WERI-Rb-1 (cell line): ENCODE measurements around the gene NUPR2.
"Not testable (repeated sequence)": the region's sequence is repeated elsewhere in the genome, so short reads cannot be mapped to it uniquely, and the experiment has no call there.

Experiments
- DNase-seq: peaks from one replicate; pipeline ENCODE4 v3.0.0-alpha.2; 2020
- H3K27ac ChIP-seq: fragments of 250-450 bp; sonication (Bioruptor Pico); 2 replicates; pipeline ENCODE4 v1.5.1; 2020; ENCODE audit warnings: mild to moderate bottlenecking, moderate library complexity
- H3K27me3 ChIP-seq: fragments of 250-450 bp; sonication (Bioruptor Pico); 2 replicates; pipeline ENCODE4 v1.5.1; 2021; ENCODE audit warnings: mild to moderate bottlenecking, low read depth, moderate library complexity; ENCODE audit not compliant: insufficient read depth, severe bottlenecking
- H3K36me3 ChIP-seq: fragments of 250-450 bp; sonication (Bioruptor Pico); 2 replicates; pipeline ENCODE4 v1.5.1; 2020; ENCODE audit warnings: mild to moderate bottlenecking, moderate library complexity
- H3K4me3 ChIP-seq: 2 replicates; pipeline ENCODE4 v1.5.1; 2011; ENCODE audit warnings: low read depth, mild to moderate bottlenecking, control low read depth, low read length
- H3K9me3 ChIP-seq: fragments of 250-450 bp; sonication (Bioruptor Pico); 2 replicates; pipeline ENCODE4 v1.5.1; 2021; ENCODE audit warnings: mild to moderate bottlenecking, moderate library complexity; ENCODE audit not compliant: severe bottlenecking
- CTCF ChIP-seq: IDR thresholded peaks from 2 replicates; pipeline ENCODE4 v1.5.1; 2011; ENCODE audit warnings: low read depth, mild to moderate bottlenecking, control low read depth, inconsistent platforms, low read length

The NUPR2 gene

GRCh38 chr7:56099653-56100052 is 16.6 kb downstream of the NUPR2 start:
- H3K36me3 ChIP-seq, result peaks cover 59% of the 10 kb centered on the region
- no peak overlapping the region for H3K27ac ChIP-seq
- no peak for DNase-seq
- no peak for TF ChIP-seq CTCF
- H3K4me3 ChIP-seq, result no peak overlapping the region
- H3K9me3 ChIP-seq, result no peaks in the 10 kb centered on the region
- H3K27me3 ChIP-seq, result no peaks in the 10 kb centered on the region

- DNase-seq, H3K4me3 ChIP-seq, H3K27ac ChIP-seq, H3K9me3 ChIP-seq, H3K27me3 ChIP-seq: not testable (repeated sequence)
- peaks cover 46% of the 10 kb centered on the region for H3K36me3 ChIP-seq
These were observed 17.8 kb downstream of the NUPR2 start for GRCh38 chr7:56098187-56099008.

- TF ChIP-seq CTCF, result no peak
- Histone ChIP-seq H3K27me3 (no peaks in the 10 kb centered on the region), H3K27ac (no peak overlapping the region), H3K9me3 (no peaks in the 10 kb centered on the region), H3K4me3 (no peak overlapping the region), H3K36me3 (peaks cover 39% of the 10 kb centered on the region)
- no peak for DNase-seq
These were observed 18.5 kb downstream of the NUPR2 start for GRCh38 chr7:56097700-56098099.

GRCh38 chr7:56092789-56093531 is 23.3 kb downstream of the NUPR2 start, which contains the start of gene PHKG1:
PHKG1 (minus strand) TSS chr7:56092952; CDS start chr7:56088941, 4,011 bp downstream.
- Histone ChIP-seq H3K9me3 (no peaks in the 10 kb centered on the region), H3K4me3 (no peak within 1 kb of the TSS), H3K27ac (no peak within 1 kb of the TSS), H3K27me3 (no peaks in the 10 kb centered on the region), H3K36me3 (peaks cover 4% of the 10 kb centered on the region; the same call in 1 of the 2 replicates)
- DNase-seq, result peak; percentile 35
- TF ChIP-seq CTCF, result peak; percentile 52

- H3K36me3 ChIP-seq, H3K27me3 ChIP-seq, H3K27ac ChIP-seq, DNase-seq, H3K4me3 ChIP-seq, H3K9me3 ChIP-seq: not testable (repeated sequence)
These were observed 23.8 kb downstream of the NUPR2 start for GRCh38 chr7:56092388-56092787.

GRCh38 chr7:56091591-56091990 is 24.6 kb downstream of the NUPR2 start:
- Histone ChIP-seq H3K4me3 (no peak overlapping the region), H3K9me3 (no peaks in the 10 kb centered on the region), H3K36me3 (no peaks in the 10 kb centered on the region), H3K27me3 (no peaks in the 10 kb centered on the region), H3K27ac (no peak overlapping the region)
- no peak for TF ChIP-seq CTCF
- no peak for DNase-seq
